Measurements from ENCODE around the gene DNAH6. TPM values are rescaled to one million over a fixed set of nuclear protein-coding genes. Genes with fewer than 3 reads are reported as not detected.

The DNAH6 gene
- total RNA-seq, 4 donors from 2014 or later = 1.00 to 2.9 (median 2.1) TPM

DNA sequence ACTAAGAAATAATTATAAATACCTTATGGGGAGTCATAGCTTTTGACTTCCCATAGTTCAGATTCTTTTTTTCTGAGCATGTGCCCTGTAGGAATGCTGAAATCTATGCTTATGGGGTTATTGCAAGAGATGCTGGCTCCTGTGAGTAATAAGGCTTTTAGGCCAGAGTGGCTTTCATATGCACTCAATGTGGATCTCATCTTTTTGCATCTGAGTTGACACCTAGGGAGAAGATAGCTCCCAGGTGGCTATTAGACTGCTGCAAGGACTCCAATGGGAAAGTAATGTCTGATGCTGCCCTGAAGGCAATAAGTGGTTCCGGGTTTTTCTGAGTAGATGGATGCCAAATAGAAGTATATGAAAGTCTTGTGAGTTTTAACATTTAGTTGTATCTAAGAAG is 21.0 kb downstream of the DNAH6 start:
- H3K4me3 ChIP-seq = no peak overlapping the region
- no peak overlapping the region for H3K27ac ChIP-seq
- TF ChIP-seq, protein P1, sequence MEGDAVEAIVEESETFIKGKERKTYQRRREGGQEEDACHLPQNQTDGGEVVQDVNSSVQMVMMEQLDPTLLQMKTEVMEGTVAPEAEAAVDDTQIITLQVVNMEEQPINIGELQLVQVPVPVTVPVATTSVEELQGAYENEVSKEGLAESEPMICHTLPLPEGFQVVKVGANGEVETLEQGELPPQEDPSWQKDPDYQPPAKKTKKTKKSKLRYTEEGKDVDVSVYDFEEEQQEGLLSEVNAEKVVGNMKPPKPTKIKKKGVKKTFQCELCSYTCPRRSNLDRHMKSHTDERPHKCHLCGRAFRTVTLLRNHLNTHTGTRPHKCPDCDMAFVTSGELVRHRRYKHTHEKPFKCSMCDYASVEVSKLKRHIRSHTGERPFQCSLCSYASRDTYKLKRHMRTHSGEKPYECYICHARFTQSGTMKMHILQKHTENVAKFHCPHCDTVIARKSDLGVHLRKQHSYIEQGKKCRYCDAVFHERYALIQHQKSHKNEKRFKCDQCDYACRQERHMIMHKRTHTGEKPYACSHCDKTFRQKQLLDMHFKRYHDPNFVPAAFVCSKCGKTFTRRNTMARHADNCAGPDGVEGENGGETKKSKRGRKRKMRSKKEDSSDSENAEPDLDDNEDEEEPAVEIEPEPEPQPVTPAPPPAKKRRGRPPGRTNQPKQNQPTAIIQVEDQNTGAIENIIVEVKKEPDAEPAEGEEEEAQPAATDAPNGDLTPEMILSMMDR (IDR thresholded peaks at IDR 0.05) = no peak
- no peak for TF ChIP-seq POLR2A (IDR thresholded peaks at IDR 0.05)
- TF ChIP-seq POLR2AphosphoS5 (IDR thresholded peaks at IDR 0.05) = no peak
- no peak for TF ChIP-seq EP300 (IDR thresholded peaks at IDR 0.05; ENCODE audit: low read depth)
- WGBS, 2 donors (ENCODE audit: low coverage in 1 of 2) = 81 to 83% methylated on average over 1 of the region's 1 CpG
- intact Hi-C loops (cut with DNase I; ENCODE audit: low total_unique reads) (no loop called here), in situ Hi-C loops (cut with MboI; ENCODE audit: low pct_ligation_motif_present in 1 of 4, low pct_unique_long_range_greater_than_20kb in 1 of 4, low sequenced_read_pairs in 3 of 4) (no loop called here)
- DNase-seq = no peak
- no peaks in the 10 kb centered on the region for H3K36me3 ChIP-seq
- H3K4me1 ChIP-seq = peaks cover 0 to 8% (median 2%) of the 10 kb centered on the region in 4 donors
- H3K9me3 ChIP-seq = no peaks in the 10 kb centered on the region
- H3K27me3 ChIP-seq = no peaks in the 10 kb centered on the region

DNA sequence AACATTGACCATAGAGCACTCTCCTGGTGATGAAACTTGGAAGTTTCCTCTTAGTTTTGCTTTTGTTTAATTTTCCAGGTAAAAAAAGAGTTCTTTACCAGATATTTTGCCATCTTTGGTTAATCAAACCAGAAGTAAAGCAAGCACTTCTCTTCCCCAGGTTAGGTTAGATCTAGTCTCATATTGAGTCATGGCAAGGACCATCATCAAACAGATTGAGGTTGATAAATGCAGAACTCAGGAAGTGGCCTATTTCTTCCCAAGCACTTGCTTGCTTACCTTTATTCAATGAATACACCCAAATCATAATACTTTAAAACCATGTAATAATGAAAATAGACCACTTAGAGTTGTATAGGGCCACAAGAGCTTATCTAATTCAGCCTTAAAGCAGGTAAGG is 23.4 kb downstream of the DNAH6 start:
- no peaks in the 10 kb centered on the region for H3K36me3 ChIP-seq
- no peaks in the 10 kb centered on the region for H3K4me1 ChIP-seq
- no peak for TF ChIP-seq POLR2AphosphoS5 (IDR thresholded peaks at IDR 0.05)
- TF ChIP-seq POLR2A (IDR thresholded peaks at IDR 0.05) = no peak
- TF ChIP-seq, protein P1 (IDR thresholded peaks at IDR 0.05) = no peak
- no peak for TF ChIP-seq EP300 (IDR thresholded peaks at IDR 0.05; ENCODE audit: low read depth)
- in situ Hi-C loops (cut with MboI; ENCODE audit: low pct_ligation_motif_present in 1 of 4, low pct_unique_long_range_greater_than_20kb in 1 of 4, low sequenced_read_pairs in 3 of 4) (no loop called here), intact Hi-C loops (cut with DNase I; ENCODE audit: low total_unique reads) (no loop called here)
- DNase-seq = no peak
- no peaks in the 10 kb centered on the region for H3K9me3 ChIP-seq
- no peaks in the 10 kb centered on the region for H3K27me3 ChIP-seq
- no peak overlapping the region for H3K4me3 ChIP-seq
- no peak overlapping the region for H3K27ac ChIP-seq

DNA sequence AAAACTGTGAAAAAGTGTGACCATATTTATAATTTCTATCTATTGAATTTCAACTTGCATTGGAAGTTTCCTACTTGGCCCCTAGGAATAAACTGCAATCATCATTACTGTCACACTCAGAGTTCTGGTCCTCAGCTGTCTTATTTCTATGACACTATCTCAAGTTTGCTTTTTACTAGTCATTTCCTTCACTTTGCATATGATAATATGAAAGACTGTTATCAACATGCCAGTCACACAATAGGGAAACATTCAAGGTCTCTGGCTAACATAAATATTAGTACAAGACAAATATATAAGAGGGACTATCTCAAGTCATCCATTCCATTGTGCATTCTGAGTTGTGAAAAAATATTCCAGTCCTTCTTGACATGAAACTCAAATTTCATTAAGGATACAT is 28.7 kb downstream of the DNAH6 start:
- H3K4me3 ChIP-seq = no peak overlapping the region
- H3K9me3 ChIP-seq = no peaks in the 10 kb centered on the region
- TF ChIP-seq POLR2AphosphoS5 (IDR thresholded peaks at IDR 0.05) = no peak
- no peak for TF ChIP-seq POLR2A (IDR thresholded peaks at IDR 0.05)
- no peak for TF ChIP-seq EP300 (IDR thresholded peaks at IDR 0.05; ENCODE audit: low read depth)
- TF ChIP-seq, protein P1 (IDR thresholded peaks at IDR 0.05) = no peak
- H3K4me1 ChIP-seq = no peaks in the 10 kb centered on the region
- H3K27me3 ChIP-seq = no peaks in the 10 kb centered on the region
- intact Hi-C loops (cut with DNase I; ENCODE audit: low total_unique reads) (no loop called here), in situ Hi-C loops (cut with MboI; ENCODE audit: low pct_ligation_motif_present in 1 of 4, low pct_unique_long_range_greater_than_20kb in 1 of 4, low sequenced_read_pairs in 3 of 4) (no loop called here)
- H3K36me3 ChIP-seq = no peaks in the 10 kb centered on the region
- no peak overlapping the region for H3K27ac ChIP-seq
- no peak for DNase-seq

DNA sequence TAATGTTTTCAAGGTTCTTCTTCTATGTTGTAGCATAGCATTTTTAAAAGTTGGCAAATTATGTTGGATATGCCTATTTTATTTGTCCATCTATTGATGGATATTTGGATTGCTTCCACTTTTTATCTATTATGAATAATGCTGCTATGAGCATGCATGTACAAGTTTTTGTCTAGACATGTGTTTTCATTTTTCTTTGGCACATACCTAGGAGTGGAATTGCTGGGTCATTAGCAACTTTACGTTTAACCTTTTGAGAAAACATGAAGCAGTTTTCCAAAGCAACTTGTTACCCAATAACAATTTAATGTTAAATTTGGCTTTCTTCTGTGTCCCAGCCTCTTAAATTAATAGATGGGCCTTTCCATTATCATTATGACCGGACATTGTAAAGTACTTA is 30.3 kb downstream of the DNAH6 start:
- Histone ChIP-seq H3K27ac (no peak overlapping the region), H3K9me3 (no peaks in the 10 kb centered on the region), H3K27me3 (no peaks in the 10 kb centered on the region), H3K4me1 (no peaks in the 10 kb centered on the region), H3K4me3 (no peak overlapping the region), H3K36me3 (no peaks in the 10 kb centered on the region)
- 83 to 86% methylated on average over 2 of the region's 2 CpGs for WGBS, 2 donors (ENCODE audit: low coverage in 1 of 2)
- no peak for DNase-seq
- intact Hi-C loops (cut with DNase I; ENCODE audit: low total_unique reads) = no loop called here
- in situ Hi-C loops (cut with MboI; ENCODE audit: low pct_ligation_motif_present in 1 of 4, low pct_unique_long_range_greater_than_20kb in 1 of 4, low sequenced_read_pairs in 3 of 4) = no loop called here
- TF ChIP-seq POLR2A (IDR thresholded peaks at IDR 0.05) = no peak
- TF ChIP-seq, protein P1 (IDR thresholded peaks at IDR 0.05) = no peak
- no peak for TF ChIP-seq EP300 (IDR thresholded peaks at IDR 0.05; ENCODE audit: low read depth)
- TF ChIP-seq POLR2AphosphoS5 (IDR thresholded peaks at IDR 0.05) = no peak

Measured in transverse colon (tissue), 4 donors.